Coronary artery (tissue), 2 donors: ENCODE measurements around the gene ZNF362.

Source experiments
- DNase-seq: peaks from one replicate; pipeline ENCODE4 v3.0.0-alpha.2; 2017; ENCODE audit warnings: low spot score
- H3K27ac ChIP-seq, 2 donors: fragments of 200-600 bp; sonication (generic); one replicate each; pipeline ENCODE4 v1.5.1; 2016 to 2019
- H3K4me3 ChIP-seq: fragments of 200-600 bp; sonication (generic); 2 replicates; pipeline ENCODE4 v1.5.1; 2016; ENCODE audit warnings: mild to moderate bottlenecking, moderate library complexity
- CTCF ChIP-seq: fragments of 200-600 bp; sonication (generic); IDR thresholded peaks from one replicate; pipeline ENCODE4 v1.5.1; 2019; ENCODE audit warnings: antibody characterized with exemption

Gene ZNF362

GRCh38 chr1:33321178-33321577 lies 64.9 kb downstream of the ZNF362 start:
- DNase-seq = no peak
- no peak overlapping the region for H3K4me3 ChIP-seq
- no peak overlapping the region for H3K27ac ChIP-seq
- no peak for TF ChIP-seq CTCF

GRCh38 chr1:33322109-33322508 lies 65.8 kb downstream of the ZNF362 start:
- no peak for TF ChIP-seq CTCF
- no peak overlapping the region for H3K27ac ChIP-seq
- no peak overlapping the region for H3K4me3 ChIP-seq
- DNase-seq = no peak

GRCh38 chr1:33322870-33323585 lies 66.7 kb downstream of the ZNF362 start:
- H3K27ac ChIP-seq = peak overlapping the region in 1 of 2 donors; percentile 40
- DNase-seq = no peak
- TF ChIP-seq CTCF = no peak
- no peak overlapping the region for H3K4me3 ChIP-seq

GRCh38 chr1:33323663-33324477 lies 67.6 kb downstream of the ZNF362 start:
- no peak for DNase-seq
- H3K27ac ChIP-seq = peak overlapping the region in 1 of 2 donors; percentile 13
- no peak overlapping the region for H3K4me3 ChIP-seq
- TF ChIP-seq CTCF = no peak

GRCh38 chr1:33324677-33325575 lies 68.6 kb downstream of the ZNF362 start:
- no peak overlapping the region for H3K4me3 ChIP-seq
- TF ChIP-seq CTCF = no peak
- DNase-seq = no peak
- peak overlapping the region in 1 of 2 donors; percentile 13 for H3K27ac ChIP-seq

GRCh38 chr1:33326785-33327184 lies 70.5 kb downstream of the ZNF362 start:
- H3K4me3 ChIP-seq = no peak overlapping the region
- TF ChIP-seq CTCF = no peak
- H3K27ac ChIP-seq = peak overlapping the region in 1 of 2 donors; percentile 80
- DNase-seq = no peak
